ENCODE results near the gene PNMA8B.

PNMA8B gene

GRCh38 chr19:46451352-46451751, 44.3 kb downstream of the PNMA8B start:
- DNase-seq: no peak

DNA sequence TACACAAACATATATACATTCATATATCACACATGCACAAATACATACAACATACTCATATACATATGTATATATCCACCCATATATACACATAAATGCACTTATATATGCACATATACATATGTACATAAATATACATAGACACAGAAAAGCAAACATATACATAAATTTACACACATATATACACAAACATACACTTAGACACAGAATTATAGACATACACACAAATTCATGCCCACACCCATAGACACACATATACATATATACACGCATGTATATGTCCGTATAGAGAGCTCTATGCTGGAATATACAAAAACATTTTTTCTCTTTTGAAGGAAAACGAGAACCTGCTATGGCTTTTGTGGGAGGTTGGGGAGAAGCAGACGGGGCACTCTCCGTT, 44.9 kb downstream of the PNMA8B start:
- DNase-seq: no peak

- DNase-seq: no peak
Measured at GRCh38 chr19:46449228-46449627, 46.4 kb downstream of the PNMA8B start.

GRCh38 chr19:46448601-46449000, 47.1 kb downstream of the PNMA8B start:
- DNase-seq: no peak

DNA sequence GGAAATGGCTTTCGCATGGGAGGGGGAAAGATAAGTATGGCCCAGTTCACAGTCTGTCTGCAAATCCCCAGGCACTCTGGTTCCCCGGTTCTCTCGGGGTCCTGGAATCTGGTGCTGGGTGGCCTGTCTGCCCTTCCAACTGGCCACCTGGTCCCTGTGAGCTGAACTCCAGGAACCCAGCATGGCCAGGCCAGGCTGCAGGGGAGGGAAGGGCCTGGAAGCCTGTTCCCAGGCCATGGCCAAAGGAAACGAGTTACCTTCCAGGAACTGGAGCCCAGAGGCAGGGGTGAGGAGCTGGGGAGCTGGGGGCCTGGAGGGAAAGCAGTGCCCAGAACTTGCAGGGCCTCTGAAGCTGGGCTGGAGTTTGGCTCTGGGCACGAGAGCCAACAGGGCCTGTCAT, 47.8 kb downstream of the PNMA8B start:
- no peak for DNase-seq

GRCh38 chr19:46447006-46447405, 48.7 kb downstream of the PNMA8B start:
- DNase-seq: no peak

- DNase-seq: no peak
Measured at GRCh38 chr19:46446021-46446420, 49.6 kb downstream of the PNMA8B start.

DNA sequence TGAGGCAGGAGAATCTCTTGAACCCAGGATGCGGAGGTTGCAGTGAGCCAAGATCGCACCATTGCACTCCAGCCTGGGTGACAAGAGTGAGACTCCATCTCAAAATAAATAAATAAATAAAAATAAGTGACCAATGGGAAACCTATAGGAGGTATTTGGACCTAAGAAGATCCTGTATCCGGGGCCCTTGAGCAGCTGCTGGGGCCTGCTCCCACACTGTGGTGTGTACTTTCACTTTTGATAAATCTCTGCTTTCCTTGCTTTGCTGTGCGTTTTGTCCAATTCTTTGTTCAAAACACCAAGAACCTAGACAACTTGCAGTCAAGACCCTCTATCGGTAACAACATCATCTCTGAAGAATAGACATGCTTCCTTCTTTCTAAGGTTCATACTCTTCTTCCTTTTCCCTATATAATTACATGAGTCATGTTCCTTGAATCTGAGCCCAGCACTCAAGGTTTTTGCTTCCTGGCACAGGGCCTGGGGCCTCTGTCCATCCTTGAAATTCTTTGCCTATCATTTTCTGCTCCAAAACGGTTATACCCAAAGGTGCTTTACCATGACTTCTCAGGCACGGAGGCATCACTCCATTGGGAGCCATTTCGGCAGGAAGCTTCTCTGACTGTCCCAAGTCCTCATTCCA, 52.7 kb downstream of the PNMA8B start:
- DNase-seq: no peak

DNA sequence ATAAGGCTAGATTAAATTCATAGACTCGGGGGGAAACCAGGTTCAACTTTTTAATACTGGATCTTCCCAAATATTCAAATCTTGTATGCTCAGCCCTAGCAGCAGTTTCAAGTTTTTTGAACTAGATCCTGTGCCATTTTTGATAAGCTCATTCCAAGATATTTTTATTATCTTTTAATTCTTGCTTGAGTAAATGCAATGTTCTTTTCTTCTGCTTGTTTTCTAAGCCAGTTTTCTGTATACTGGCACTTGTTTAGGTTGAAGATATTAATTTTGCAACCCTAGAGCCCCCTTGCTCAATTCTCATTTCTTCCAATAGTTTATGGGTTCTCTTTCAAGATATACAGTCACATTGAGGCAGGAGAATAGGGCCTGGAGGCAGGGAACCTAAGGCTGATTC, 53.8 kb downstream of the PNMA8B start:
- DNase-seq: no peak

Data from stimulated activated naive CD4-positive, alpha-beta T cell (primary cell).